Stimulated activated CD8-positive, alpha-beta memory T cell treated with anti-CD3 and anti-CD28 coated beads, Interleukin-12 subunit alpha, Interleukin-12 subunit beta, amount 100 ng/mL, for 1 hour (primary cell): ENCODE results near the gene VKORC1L1.
"Not testable (repeated sequence)": the region's sequence is repeated elsewhere in the genome, so short reads cannot be mapped to it uniquely, and the experiment has no call there.

Experiments
- DNase-seq: peaks from one replicate; pipeline ENCODE4 v3.0.0-alpha.2; 2020; ENCODE audit warnings: low read depth

The VKORC1L1 gene

GRCh38 chr7:65937296-65937695, 64.4 kb downstream of the VKORC1L1 start:
- DNase-seq, result no peak

GRCh38 chr7:65938336-65938895, 65.5 kb downstream of the VKORC1L1 start:
- no peak for DNase-seq

GRCh38 chr7:65945787-65946186, 72.9 kb downstream of the VKORC1L1 start:
- DNase-seq, result not testable (repeated sequence)

GRCh38 chr7:65946904-65947303, 74.0 kb downstream of the VKORC1L1 start:
- no peak for DNase-seq

DNA sequence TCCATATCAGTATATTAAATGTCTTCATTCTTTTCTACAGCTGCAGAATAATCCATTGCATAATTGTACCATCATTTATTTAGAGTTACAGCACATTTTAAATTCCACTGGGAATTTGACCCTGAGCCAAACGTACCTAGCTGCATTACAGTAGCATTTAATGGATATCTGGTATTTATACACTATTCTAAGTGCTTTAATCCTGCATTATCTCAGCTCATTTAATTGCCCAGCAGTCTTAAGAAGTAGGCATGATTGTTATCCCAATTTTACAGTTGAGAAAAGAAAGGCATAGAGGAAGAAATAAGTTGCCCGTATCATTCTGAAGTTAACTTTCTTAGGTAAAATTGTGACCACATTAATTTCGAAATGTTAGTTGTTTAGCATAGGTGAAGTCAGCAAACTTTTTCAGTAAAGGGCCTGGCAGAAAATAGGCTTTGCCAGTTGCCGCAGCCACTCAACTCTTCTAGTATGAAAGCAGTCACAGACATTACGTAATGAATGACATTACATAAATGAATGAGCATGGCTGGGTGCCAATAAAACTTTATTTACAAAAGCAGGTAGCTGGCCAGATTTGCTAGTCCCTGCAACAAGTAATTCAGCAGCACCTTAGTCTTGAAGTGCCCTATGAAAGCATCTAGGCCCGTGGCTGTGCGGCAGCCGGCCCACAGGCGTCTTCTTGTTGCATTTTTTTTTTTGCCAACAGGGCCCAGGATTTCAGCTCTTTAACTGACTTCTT, 79.1 kb downstream of the VKORC1L1 start:
- DNase-seq, result no peak

GRCh38 chr7:65953001-65953720, 80.3 kb downstream of the VKORC1L1 start:
- no peak for DNase-seq

- DNase-seq, result no peak
These were observed 81.1 kb downstream of the VKORC1L1 start for GRCh38 chr7:65953890-65954450.

- no peak for DNase-seq
These were observed 82.8 kb downstream of the VKORC1L1 start for GRCh38 chr7:65955718-65956117.

GRCh38 chr7:65960351-65961074, 87.6 kb downstream of the VKORC1L1 start:
- DNase-seq, result no peak

DNA sequence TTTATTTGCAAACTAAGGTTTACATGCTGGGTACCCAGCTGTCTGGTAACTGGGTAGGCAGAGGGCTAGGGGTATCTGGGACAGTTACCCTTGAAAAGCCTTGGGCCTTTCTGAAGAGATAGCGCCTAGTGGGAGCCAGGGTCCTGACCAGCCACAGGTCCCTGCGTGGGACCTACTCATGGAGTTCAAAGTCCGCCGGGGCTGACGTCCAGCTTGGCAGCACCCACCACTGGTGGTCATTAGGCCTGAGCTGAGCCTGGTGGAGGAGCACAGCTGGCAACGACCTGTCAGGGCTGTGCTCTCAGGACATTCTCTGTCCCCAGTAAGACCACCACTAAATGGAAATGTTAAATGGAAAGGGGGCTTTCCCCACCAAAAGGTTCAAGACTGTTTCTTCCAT, 89.2 kb downstream of the VKORC1L1 start:
- DNase-seq, result no peak

DNA sequence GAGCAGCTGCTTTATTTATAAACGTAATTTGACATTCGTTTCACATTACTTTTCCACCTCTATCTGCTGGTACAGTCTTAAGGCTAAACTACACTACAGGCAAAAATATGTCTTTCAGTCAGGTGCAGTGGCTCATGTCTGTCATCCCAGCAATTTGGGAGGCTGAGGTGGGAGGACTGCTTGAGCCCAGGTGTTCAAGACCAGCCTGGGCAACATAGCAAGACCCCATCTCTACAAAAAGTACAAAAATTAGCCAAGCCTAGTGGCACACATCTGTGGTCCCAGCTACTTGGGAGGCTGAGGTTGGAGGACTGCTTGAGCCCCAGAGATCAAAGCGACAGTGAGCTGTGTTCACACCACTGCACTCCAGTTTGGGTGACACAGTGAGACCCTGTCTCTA, 91.8 kb downstream of the VKORC1L1 start:
- DNase-seq, result not testable (repeated sequence)

GRCh38 chr7:65966146-65966545, 93.3 kb downstream of the VKORC1L1 start:
- DNase-seq, result no peak

- DNase-seq, result no peak
These were observed 94.7 kb downstream of the VKORC1L1 start for GRCh38 chr7:65967361-65968155.

- DNase-seq, result no peak
These were observed 95.6 kb downstream of the VKORC1L1 start for GRCh38 chr7:65968256-65969185.

- no peak for DNase-seq
These were observed 98.1 kb downstream of the VKORC1L1 start for GRCh38 chr7:65971021-65971420.

- no peak for DNase-seq
These were observed 100.1 kb downstream of the VKORC1L1 start for GRCh38 chr7:65972976-65973375.

- DNase-seq, result no peak
These were observed 101.4 kb downstream of the VKORC1L1 start for GRCh38 chr7:65974191-65974801.

GRCh38 chr7:65974876-65975275, 102.0 kb downstream of the VKORC1L1 start:
- no peak for DNase-seq

- DNase-seq, result no peak
These were observed 103.1 kb downstream of the VKORC1L1 start for GRCh38 chr7:65975814-65976445.
